IPS-18c (cell line): ENCODE measurements around the gene DYRK1B.
A peak's percentile ranks its signal among the peaks of the same experiment; 100 is the strongest.
"Not testable (repeated sequence)": the region's sequence is repeated elsewhere in the genome, so short reads cannot be mapped to it uniquely, and the experiment has no call there.

Source experiments
- H3K4me3 ChIP-seq: 2 replicates; pipeline ENCODE4 v1.7.0; 2013; ENCODE audit warnings: low read depth, mild to moderate bottlenecking, low read length, moderate library complexity; ENCODE audit not compliant: insufficient read depth
- H3K9me3 ChIP-seq: one replicate; pipeline ENCODE4 v1.6.1; 2013; ENCODE audit warnings: mild to moderate bottlenecking, low read length, moderate library complexity; ENCODE audit not compliant: control insufficient read depth, insufficient read depth

The DYRK1B gene

DNA sequence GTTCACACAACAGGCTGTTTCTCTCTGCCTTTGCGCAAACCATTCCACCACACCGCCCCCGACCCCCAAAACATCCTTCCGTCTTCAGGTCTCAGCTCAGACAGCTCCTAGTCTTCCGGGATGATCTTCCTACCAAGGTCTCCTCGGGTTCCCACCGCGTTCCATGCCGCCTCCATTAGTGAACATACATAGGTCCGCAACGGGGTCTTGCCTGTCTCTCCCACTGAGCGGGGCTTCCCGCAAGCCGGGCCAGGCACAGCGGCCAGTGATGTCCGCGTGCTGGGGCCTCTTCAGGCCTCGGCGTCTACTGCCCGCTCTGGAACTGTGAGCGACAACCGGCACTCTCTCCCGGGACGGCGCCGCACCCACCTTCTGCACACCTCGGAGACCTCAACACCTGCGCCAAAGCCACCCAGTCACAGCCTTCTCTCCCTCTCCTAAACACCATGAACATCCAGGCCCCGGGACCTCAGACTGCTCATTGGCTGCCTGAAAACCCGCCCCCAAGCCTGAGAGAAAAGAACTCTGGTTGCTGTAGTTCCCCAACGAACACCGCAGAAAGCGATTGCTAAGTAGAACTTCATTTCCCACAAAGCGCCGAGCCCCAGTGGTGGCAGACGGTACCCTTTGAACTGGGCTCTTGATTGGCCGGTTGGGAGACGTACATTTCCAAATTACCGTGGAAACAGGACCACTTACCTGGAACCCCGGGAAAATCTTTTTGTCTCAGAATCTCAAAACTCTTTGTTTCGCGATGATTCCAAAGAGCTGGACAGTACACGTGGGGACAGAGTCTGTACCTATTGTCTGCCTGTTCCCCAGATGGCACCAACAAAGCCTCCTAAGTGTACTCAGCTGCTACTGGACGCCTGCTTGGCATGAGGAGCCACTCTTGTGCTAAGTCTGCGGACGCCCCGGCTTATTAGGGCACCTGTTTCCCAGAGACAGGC lies 9.5 kb downstream of the DYRK1B start:
- Histone ChIP-seq H3K9me3 (no peaks in the 10 kb centered on the region), H3K4me3 (peak overlapping the region; percentile 83)

DNA sequence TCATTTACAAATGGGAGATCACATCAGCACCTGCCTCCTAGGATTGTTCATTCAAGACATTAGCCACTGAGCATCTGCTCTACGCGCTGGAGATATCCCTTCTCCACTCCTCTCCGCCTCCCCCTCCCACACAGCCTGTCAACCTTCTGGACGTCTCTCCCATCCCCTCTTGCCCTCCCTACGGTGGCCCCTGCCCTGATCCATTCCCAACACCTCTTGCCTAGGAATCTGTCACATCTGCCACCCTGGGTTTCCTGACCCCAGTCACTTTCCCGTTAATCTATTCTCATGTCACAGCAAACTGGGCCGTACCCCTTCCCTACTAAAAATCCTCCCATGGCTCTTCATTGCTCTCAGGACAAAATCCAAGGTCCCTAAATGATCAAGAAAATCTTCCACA lies 10.3 kb downstream of the DYRK1B start:
- peak overlapping the region; percentile 83 for H3K4me3 ChIP-seq
- no peaks in the 10 kb centered on the region for H3K9me3 ChIP-seq

- H3K4me3 ChIP-seq, result no peak overlapping the region
- H3K9me3 ChIP-seq, result no peaks in the 10 kb centered on the region
Measured at GRCh38 chr19:39820696-39821095, 13.3 kb downstream of the DYRK1B start.

GRCh38 chr19:39819786-39820185 lies 14.2 kb downstream of the DYRK1B start:
- Histone ChIP-seq H3K9me3 (no peaks in the 10 kb centered on the region), H3K4me3 (no peak overlapping the region)

- H3K9me3 ChIP-seq, result no peaks in the 10 kb centered on the region
- no peak overlapping the region for H3K4me3 ChIP-seq
Measured at GRCh38 chr19:39818626-39819097, 15.3 kb downstream of the DYRK1B start.

- Histone ChIP-seq H3K4me3 (no peak overlapping the region), H3K9me3 (no peaks in the 10 kb centered on the region)
Measured at GRCh38 chr19:39817888-39818561, 15.9 kb downstream of the DYRK1B start.

GRCh38 chr19:39816287-39817048 lies 17.5 kb downstream of the DYRK1B start:
- Histone ChIP-seq H3K4me3 (no peak overlapping the region), H3K9me3 (no peaks in the 10 kb centered on the region)

DNA sequence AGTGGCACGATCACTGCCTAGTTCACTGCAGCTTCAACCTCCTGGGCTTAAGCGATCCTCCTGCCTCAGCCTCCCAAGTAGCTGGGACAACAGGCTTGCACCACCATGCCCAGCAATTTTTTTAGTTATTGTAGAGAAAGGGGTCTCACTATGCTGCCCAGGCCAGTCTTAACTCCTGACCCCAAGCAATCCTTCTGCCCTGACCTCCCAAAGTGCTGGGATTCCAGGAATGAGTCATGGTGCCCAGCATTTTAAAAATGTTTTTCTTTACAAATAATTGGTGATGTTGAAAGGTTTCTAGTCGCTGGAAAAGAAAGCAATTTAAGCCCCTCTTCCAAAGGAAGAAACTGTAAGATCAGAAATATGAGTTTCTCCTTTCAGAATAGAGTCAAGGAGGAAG lies 19.4 kb downstream of the DYRK1B start:
- no peak overlapping the region for H3K4me3 ChIP-seq
- no peaks in the 10 kb centered on the region for H3K9me3 ChIP-seq

DNA sequence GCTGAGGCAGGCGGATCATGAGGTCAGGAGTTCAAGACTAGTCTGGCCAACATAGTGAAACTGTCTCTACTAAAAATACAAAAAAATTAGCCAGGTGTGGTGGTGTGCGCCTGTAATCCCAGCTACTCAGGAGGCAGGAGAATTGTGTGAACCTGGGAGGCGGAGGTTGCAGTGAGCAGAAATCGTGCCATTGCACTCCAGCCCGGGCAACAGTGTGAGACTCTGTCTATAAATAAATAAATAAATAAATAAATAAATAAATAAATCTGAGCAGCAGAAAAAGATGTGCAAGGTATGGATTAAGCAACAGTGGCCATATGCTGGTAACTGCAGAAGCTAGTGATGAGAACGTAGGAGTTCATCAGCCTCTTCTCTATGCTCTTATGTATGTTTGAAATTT lies 19.9 kb downstream of the DYRK1B start:
- H3K9me3 ChIP-seq, H3K4me3 ChIP-seq: not testable (repeated sequence)

GRCh38 chr19:39813264-39813993 lies 20.5 kb downstream of the DYRK1B start:
- H3K9me3 ChIP-seq, result no peaks in the 10 kb centered on the region

DNA sequence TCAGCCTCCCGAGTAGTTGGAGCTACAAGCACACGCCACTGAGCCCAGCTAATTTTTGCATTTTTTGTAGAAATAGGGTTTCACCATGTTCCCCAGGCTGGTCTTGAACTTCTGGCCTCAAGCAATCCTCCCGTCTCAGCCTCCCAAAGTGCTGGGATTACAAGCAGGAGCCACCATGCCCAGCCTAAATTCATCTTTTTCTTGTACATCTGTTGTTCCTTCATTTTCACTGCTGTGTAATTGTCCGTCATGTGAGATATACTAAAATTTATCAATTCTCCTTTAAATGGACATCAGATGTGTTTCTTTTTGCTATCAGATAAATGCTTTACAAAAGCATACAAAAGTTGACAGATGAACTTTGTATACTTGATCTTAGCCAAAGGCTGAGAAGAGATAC lies 22.9 kb downstream of the DYRK1B start:
- Histone ChIP-seq H3K9me3 (no peaks in the 10 kb centered on the region), H3K4me3 (no peak overlapping the region)

More at GRCh38 chr19:39813264-39813993, 20.5 kb downstream of the DYRK1B start:
- H3K4me3 ChIP-seq, result no peak overlapping the region

- no peak overlapping the region for H3K4me3 ChIP-seq
- no peaks in the 10 kb centered on the region for H3K9me3 ChIP-seq
Measured at GRCh38 chr19:39810424-39810823, 23.5 kb downstream of the DYRK1B start.

GRCh38 chr19:39809368-39809767 lies 24.6 kb downstream of the DYRK1B start:
- Histone ChIP-seq H3K9me3 (no peaks in the 10 kb centered on the region), H3K4me3 (no peak overlapping the region)

DNA sequence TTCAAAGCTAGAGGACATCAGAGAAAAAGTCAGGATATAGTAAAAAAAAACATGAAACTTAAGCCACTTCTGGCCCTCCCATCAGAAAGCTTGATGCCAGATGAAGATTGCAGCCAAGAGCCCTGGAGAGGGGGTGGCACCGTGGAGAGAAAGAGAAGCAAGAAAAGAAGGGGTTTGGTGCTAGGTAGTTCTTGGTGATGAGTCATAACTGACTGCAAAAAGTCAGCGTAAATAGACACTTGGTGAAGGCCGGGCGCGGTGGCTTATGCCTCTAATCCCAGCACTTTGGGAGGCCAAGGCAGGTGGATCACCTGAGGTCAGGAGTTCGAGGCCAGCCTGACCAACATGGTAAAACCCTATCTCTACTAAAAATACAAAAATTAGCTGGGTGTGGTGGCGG lies 25.3 kb downstream of the DYRK1B start:
- not testable (repeated sequence) for H3K9me3 ChIP-seq, H3K4me3 ChIP-seq

DNA sequence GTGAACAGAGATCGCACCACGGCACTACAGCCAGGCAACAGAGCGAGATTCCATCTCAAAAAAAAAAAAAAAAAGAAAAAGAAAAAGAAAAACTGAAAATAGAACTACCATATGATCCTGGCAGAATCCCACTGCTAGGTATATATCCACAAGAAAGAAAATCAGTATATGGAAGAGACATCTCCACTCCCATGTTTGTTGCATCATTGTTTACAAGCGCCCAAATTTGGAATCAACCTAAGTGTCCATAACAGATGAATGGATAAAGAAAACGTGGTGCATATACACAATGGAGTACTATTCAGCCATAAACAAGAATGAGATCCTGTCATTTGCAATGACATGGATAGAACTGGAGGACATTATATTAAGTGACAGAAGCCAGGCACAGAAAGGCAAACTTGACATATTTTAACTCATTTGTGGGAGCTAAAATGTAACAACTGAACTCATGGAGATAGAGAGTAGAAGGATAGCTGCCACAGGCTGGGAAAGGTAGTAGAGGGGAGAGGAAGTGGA lies 26.1 kb downstream of the DYRK1B start:
- Histone ChIP-seq H3K9me3 (no peaks in the 10 kb centered on the region), H3K4me3 (no peak overlapping the region)

DNA sequence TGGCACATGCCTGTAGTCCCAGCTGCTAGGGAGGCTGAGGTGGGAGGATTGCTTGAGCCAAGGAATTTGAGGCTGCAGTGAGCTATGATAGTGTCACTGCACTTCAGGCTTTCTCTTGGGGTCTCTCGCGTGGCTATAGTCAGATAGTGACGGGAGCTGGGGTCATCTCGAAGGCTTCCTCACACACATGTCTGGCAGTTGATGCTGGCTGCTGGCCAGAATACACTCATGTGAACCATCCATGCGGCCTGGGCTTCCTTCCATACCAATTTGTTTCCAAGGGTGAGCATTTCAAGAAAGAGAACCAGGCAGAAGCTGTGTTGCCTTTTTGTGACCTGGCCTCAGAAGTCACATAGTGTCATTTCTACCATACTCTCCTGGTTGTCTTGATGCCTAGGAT lies 28.9 kb downstream of the DYRK1B start:
- H3K4me3 ChIP-seq, result no peak overlapping the region
- no peaks in the 10 kb centered on the region for H3K9me3 ChIP-seq

DNA sequence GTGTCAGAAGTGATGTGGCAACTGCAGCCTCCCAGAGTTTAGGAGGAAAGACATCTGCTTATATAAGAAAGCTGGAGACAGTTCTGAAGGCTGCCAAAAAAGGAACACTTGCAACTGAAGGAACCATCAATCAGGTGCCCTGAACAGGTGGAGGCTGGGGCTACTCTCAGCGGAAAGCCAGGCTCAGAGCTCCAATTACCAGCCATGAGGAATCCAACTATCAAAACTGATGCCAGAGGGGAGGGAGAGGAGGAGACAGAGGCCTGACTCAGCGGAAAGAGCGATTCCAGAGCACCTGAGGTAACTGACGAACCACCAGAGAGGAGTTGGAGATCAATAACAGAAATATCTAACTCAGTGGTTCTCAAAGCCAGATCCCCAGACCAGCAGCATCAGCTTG lies 31.0 kb downstream of the DYRK1B start:
- no peaks in the 10 kb centered on the region for H3K9me3 ChIP-seq
- H3K4me3 ChIP-seq, result no peak overlapping the region
